H9 (cell line): ENCODE results near the gene WRAP73. TPM values are rescaled to one million over a fixed set of nuclear protein-coding genes. Genes with fewer than 3 reads are reported as not detected.

Experiments
- DNase-seq: peaks from one replicate; pipeline ENCODE4 v3.0.0-alpha.2; 2017
- H2AFZ ChIP-seq: one replicate; pipeline ENCODE4 v1.6.1; 2013; ENCODE audit warnings: mild to moderate bottlenecking, low read length, control low read depth, moderate library complexity
- H2AK5ac ChIP-seq: 2 replicates; pipeline ENCODE4 v1.6.1; 2013; ENCODE audit warnings: low read length, control low read depth, mixed read lengths; ENCODE audit not compliant: insufficient read length
- H2BK120ac ChIP-seq: one replicate; pipeline ENCODE4 v1.6.1; 2013; ENCODE audit warnings: low read depth, mild to moderate bottlenecking, low read length, control low read depth, inconsistent platforms; ENCODE audit not compliant: poor library complexity, severe bottlenecking
- H2BK12ac ChIP-seq: 2 replicates; pipeline ENCODE4 v1.6.1; 2013; ENCODE audit warnings: low read length, control low read depth, mixed read lengths, low read depth; ENCODE audit not compliant: insufficient read length
- H2BK15ac ChIP-seq: 2 replicates; pipeline ENCODE4 v1.6.1; 2013; ENCODE audit warnings: low read depth, low read length, control low read depth
- H2BK20ac ChIP-seq: one replicate; pipeline ENCODE4 v1.6.1; 2013; ENCODE audit warnings: low read depth, mild to moderate bottlenecking, low read length, control low read depth, inconsistent platforms; ENCODE audit not compliant: poor library complexity, severe bottlenecking
- H2BK5ac ChIP-seq: 2 replicates; pipeline ENCODE4 v1.6.1; 2013; ENCODE audit warnings: low read length, control low read depth, mixed read lengths; ENCODE audit not compliant: insufficient read length
- H3K14ac ChIP-seq: 2 replicates; pipeline ENCODE4 v1.6.1; 2013; ENCODE audit warnings: low read length, control low read depth; ENCODE audit not compliant: insufficient read depth
- H3K18ac ChIP-seq: 2 replicates; pipeline ENCODE4 v1.6.1; 2013; ENCODE audit warnings: low read depth, mild to moderate bottlenecking, mixed read lengths, low read length, control low read depth; ENCODE audit not compliant: insufficient read length
- H3K23ac ChIP-seq: 2 replicates; pipeline ENCODE4 v1.6.1; 2013; ENCODE audit warnings: low read length, control low read depth, mixed read lengths, low read depth; ENCODE audit not compliant: insufficient read length
- H3K23me2 ChIP-seq: 2 replicates; pipeline ENCODE4 v1.6.1; 2013; ENCODE audit warnings: low read depth, mild to moderate bottlenecking, mixed read lengths, low read length, control low read depth; ENCODE audit not compliant: insufficient read length, poor library complexity, severe bottlenecking
- H3K27ac ChIP-seq: 2 replicates; pipeline ENCODE4 v1.5.1; 2013; ENCODE audit warnings: low read length, control low read depth, mixed read lengths, low read depth; ENCODE audit not compliant: insufficient read length
- H3K27me3 ChIP-seq: 2 replicates; pipeline ENCODE4 v1.6.1; 2013; ENCODE audit warnings: low read length, control low read depth, inconsistent platforms; ENCODE audit not compliant: insufficient read depth
- H3K4ac ChIP-seq: 2 replicates; pipeline ENCODE4 v1.6.1; 2013; ENCODE audit warnings: low read depth, mild to moderate bottlenecking, control low read depth, inconsistent platforms, low read length, moderate library complexity
- H3K4me1 ChIP-seq: 2 replicates; pipeline ENCODE4 v1.6.1; 2013; ENCODE audit warnings: low read length, control low read depth, inconsistent platforms; ENCODE audit not compliant: insufficient read depth
- H3K4me2 ChIP-seq: 2 replicates; pipeline ENCODE4 v1.6.1; 2013; ENCODE audit warnings: low read length, control low read depth, mixed read lengths; ENCODE audit not compliant: insufficient read length, insufficient read depth
- H3K56ac ChIP-seq: 2 replicates; pipeline ENCODE4 v1.6.1; 2013; ENCODE audit warnings: low read depth, mild to moderate bottlenecking, mixed read lengths, low read length, control low read depth; ENCODE audit not compliant: insufficient read length
- H3K79me1 ChIP-seq: 2 replicates; pipeline ENCODE4 v1.6.1; 2013; ENCODE audit warnings: low read depth, mild to moderate bottlenecking, moderate library complexity, low read length, control low read depth, inconsistent platforms; ENCODE audit not compliant: insufficient read depth, poor library complexity, severe bottlenecking
- H3K79me2 ChIP-seq: 2 replicates; pipeline ENCODE4 v1.6.1; 2013; ENCODE audit warnings: low read length, control low read depth, inconsistent platforms; ENCODE audit not compliant: insufficient read depth
- H3K9ac ChIP-seq: 2 replicates; pipeline ENCODE4 v1.6.1; 2013; ENCODE audit warnings: low read length, control low read depth, mixed read lengths; ENCODE audit not compliant: insufficient read length; ENCODE audit errors: extremely low read depth
- H3K9me3 ChIP-seq: one replicate; pipeline ENCODE4 v1.6.1; 2013; ENCODE audit warnings: low read depth, low read length, inconsistent platforms; ENCODE audit not compliant: control insufficient read depth
- H3T11ph ChIP-seq: one replicate; pipeline ENCODE4 v1.6.1; 2013; ENCODE audit warnings: mild to moderate bottlenecking, low read length, control low read depth, inconsistent platforms
- H4K20me1 ChIP-seq: one replicate; pipeline ENCODE4 v1.6.1; 2013; ENCODE audit not compliant: control insufficient read depth, insufficient read length, insufficient read depth
- H4K5ac ChIP-seq: 2 replicates; pipeline ENCODE4 v1.6.1; 2013; ENCODE audit warnings: low read depth, mild to moderate bottlenecking, mixed read lengths, low read length, control low read depth; ENCODE audit not compliant: insufficient read length
- H4K8ac ChIP-seq: replicated peaks from 2 replicates; pipeline ENCODE4 v1.6.1; 2013; ENCODE audit warnings: low read length, control low read depth, mixed read lengths, low read depth; ENCODE audit not compliant: insufficient read length
- H4K91ac ChIP-seq: 2 replicates; pipeline ENCODE4 v1.6.1; 2013; ENCODE audit warnings: low read depth, mild to moderate bottlenecking, moderate library complexity, mixed read lengths, low read length, control low read depth; ENCODE audit not compliant: insufficient read length
- H3K27ac Mint-ChIP-seq, 3 experiments: 2 replicates in 2 of 3; 3 replicates in 1 of 3; pipeline ENCODE4 v1.8.0; 2020 to 2021; ENCODE audit warnings: mixed read lengths in 3 of 3, mild to moderate bottlenecking in 1 of 3, moderate library complexity in 1 of 3
- H3K27me3 Mint-ChIP-seq: 2 replicates; pipeline ENCODE4 v1.8.0; 2021; ENCODE audit warnings: low read depth, mild to moderate bottlenecking, moderate library complexity, mixed read lengths
- H3K36me3 Mint-ChIP-seq, 3 experiments: 2 replicates in 2 of 3; 3 replicates in 1 of 3; pipeline ENCODE4 v1.8.0; 2020 to 2021; ENCODE audit warnings: low read depth in 3 of 3, mixed read lengths in 3 of 3; ENCODE audit not compliant: insufficient read depth in 1 of 3
- H3K4me1 Mint-ChIP-seq, 2 experiments: 2 replicates each; pipeline ENCODE4 v1.8.0; 2020; ENCODE audit warnings: mixed read lengths in 2 of 2
- H3K4me3 Mint-ChIP-seq, 2 experiments: 2 replicates in 1 of 2; 3 replicates in 1 of 2; pipeline ENCODE4 v1.8.0; 2020 to 2021; ENCODE audit warnings: mild to moderate bottlenecking in 2 of 2, mixed read lengths in 2 of 2, moderate library complexity in 1 of 2
- H3K9me3 Mint-ChIP-seq, 2 experiments: 2 replicates in 1 of 2; 3 replicates in 1 of 2; pipeline ENCODE4 v1.8.0; 2020; ENCODE audit warnings: mild to moderate bottlenecking in 2 of 2, mixed read lengths in 2 of 2, moderate library complexity in 1 of 2
- WGBS: extraction: QIAGEN DNeasy Blood & Tissue Kit; methylation state at CpG from one replicate; pipeline ENCODE4 v1.1.7; 2013; ENCODE audit warnings: missing lambda C conversion rate, low lambda C conversion rate, mixed read lengths; ENCODE audit not compliant: insufficient read length; ENCODE audit errors: extremely low coverage; 5-methylcytosine and 5-hydroxymethylcytosine counted together
- total RNA-seq: library from RNA; stranded (reverse); gene quantifications from 2 replicates; pipeline ENCODE4 v1.2.1, GENCODE V29; 2021
- TF ChIP-seq, protein P1 (sequence below): fragments of 200-600 bp; sonication (generic); conservative IDR thresholded peaks from 3 replicates; pipeline ENCODE4 v1.8.0; 2021; ENCODE audit warnings: antibody characterized with exemption, mild to moderate bottlenecking

The WRAP73 gene
- total RNA-seq, 1 experiment from 2014 or later: 28.4 TPM

GRCh38 chr1:3617806-3618345 lies 32.0 kb downstream of the WRAP73 start:
- Mint-ChIP-seq H3K27me3 (peaks cover 24% of the 10 kb centered on the region), H3K27ac (no peak overlapping the region), H3K36me3 (no peaks in the 10 kb centered on the region), H3K4me3 (no peak overlapping the region), H3K4me1 (peaks cover 26 to 30% of the 10 kb centered on the region in 2 experiments), H3K9me3 (no peaks in the 10 kb centered on the region; a peak in 1 of 5 replicates)
- Histone ChIP-seq H3K23me2 (no peaks in the 10 kb centered on the region), H3K27ac (no peak overlapping the region), H3K23ac (no peak overlapping the region), H2BK20ac (no peak overlapping the region), H4K5ac (no peak overlapping the region), H2BK5ac (no peak overlapping the region), H3K14ac (no peak overlapping the region; the same call in 1 of the 2 replicates), H2AK5ac (no peak overlapping the region), H3K56ac (no peak overlapping the region), H3K9me3 (no peaks in the 10 kb centered on the region), H4K20me1 (no peaks in the 10 kb centered on the region), H2BK15ac (no peak overlapping the region), H3K4ac (no peak overlapping the region), H2BK12ac (no peak overlapping the region), H3K79me2 (no peaks in the 10 kb centered on the region), H3K9ac (no peak overlapping the region), H3K18ac (no peak overlapping the region), H3K4me2 (no peak overlapping the region), H3K79me1 (no peaks in the 10 kb centered on the region), H2BK120ac (no peak overlapping the region), H4K91ac (no peak overlapping the region), H3T11ph (no peak overlapping the region), H2AFZ (no peak overlapping the region), H3K27me3 (no peaks in the 10 kb centered on the region), H3K4me1 (no peaks in the 10 kb centered on the region; the same call in 1 of the 2 replicates), H4K8ac (no peak overlapping the region)
- TF ChIP-seq, protein P1, sequence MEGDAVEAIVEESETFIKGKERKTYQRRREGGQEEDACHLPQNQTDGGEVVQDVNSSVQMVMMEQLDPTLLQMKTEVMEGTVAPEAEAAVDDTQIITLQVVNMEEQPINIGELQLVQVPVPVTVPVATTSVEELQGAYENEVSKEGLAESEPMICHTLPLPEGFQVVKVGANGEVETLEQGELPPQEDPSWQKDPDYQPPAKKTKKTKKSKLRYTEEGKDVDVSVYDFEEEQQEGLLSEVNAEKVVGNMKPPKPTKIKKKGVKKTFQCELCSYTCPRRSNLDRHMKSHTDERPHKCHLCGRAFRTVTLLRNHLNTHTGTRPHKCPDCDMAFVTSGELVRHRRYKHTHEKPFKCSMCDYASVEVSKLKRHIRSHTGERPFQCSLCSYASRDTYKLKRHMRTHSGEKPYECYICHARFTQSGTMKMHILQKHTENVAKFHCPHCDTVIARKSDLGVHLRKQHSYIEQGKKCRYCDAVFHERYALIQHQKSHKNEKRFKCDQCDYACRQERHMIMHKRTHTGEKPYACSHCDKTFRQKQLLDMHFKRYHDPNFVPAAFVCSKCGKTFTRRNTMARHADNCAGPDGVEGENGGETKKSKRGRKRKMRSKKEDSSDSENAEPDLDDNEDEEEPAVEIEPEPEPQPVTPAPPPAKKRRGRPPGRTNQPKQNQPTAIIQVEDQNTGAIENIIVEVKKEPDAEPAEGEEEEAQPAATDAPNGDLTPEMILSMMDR: no peak
- WGBS: no CpG with 5 or more reads among the region's 18 CpGs
- DNase-seq: no peak
